ENCODE measurements around the gene NID1.

NID1 gene

DNA sequence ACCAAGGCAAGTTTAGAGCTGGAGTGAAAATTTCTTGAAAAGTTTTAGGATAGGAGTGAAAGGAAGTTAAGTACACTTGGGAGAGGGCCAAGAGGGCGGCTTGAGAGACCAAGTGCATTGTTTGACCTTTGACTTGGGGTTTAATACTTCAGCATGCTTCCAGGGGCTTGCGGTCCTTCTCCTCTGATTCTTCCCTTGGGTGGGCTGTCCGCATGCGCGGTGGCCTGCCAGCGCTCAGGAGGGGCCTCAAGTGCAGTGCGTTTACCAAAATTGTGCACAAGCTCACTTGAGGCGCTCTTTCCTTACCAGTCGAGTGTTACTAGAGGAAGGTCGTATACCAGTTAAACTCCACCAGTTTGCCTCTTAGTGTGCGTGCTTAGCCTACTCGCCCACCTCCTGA lies 106.9 kb downstream of the NID1 start:
- TF ChIP-seq, protein P1, sequence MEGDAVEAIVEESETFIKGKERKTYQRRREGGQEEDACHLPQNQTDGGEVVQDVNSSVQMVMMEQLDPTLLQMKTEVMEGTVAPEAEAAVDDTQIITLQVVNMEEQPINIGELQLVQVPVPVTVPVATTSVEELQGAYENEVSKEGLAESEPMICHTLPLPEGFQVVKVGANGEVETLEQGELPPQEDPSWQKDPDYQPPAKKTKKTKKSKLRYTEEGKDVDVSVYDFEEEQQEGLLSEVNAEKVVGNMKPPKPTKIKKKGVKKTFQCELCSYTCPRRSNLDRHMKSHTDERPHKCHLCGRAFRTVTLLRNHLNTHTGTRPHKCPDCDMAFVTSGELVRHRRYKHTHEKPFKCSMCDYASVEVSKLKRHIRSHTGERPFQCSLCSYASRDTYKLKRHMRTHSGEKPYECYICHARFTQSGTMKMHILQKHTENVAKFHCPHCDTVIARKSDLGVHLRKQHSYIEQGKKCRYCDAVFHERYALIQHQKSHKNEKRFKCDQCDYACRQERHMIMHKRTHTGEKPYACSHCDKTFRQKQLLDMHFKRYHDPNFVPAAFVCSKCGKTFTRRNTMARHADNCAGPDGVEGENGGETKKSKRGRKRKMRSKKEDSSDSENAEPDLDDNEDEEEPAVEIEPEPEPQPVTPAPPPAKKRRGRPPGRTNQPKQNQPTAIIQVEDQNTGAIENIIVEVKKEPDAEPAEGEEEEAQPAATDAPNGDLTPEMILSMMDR (IDR thresholded peaks at IDR 0.05; ENCODE audit: insufficient read depth, missing control alignments): no peak
- DNase-seq (ENCODE audit: insufficient read length, low spot score) (no peak), FAIRE-seq (no peak)

DNA sequence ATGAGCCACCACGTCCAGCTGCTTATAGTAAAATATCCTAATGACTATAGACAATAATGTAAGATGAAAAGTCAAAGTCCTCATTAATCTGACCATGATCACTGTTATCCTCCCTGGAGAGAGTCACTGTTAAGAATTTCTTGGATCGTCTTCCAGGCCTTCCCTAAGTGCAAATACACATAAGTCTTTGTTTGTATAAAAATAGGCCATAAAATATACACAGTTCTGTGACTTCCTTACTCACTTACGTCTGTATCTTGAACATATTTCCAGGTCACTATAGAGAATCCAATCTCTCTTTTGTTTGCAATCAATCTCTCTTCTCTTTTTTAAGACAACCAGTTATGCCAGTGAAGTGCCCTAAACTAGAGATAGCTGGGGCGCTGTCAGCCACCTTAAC lies 109.1 kb downstream of the NID1 start:
- TF ChIP-seq, protein P1 (IDR thresholded peaks at IDR 0.05; ENCODE audit: insufficient read depth, missing control alignments): no peak
- FAIRE-seq (no peak), DNase-seq (ENCODE audit: insufficient read length, low spot score) (no peak)

DNA sequence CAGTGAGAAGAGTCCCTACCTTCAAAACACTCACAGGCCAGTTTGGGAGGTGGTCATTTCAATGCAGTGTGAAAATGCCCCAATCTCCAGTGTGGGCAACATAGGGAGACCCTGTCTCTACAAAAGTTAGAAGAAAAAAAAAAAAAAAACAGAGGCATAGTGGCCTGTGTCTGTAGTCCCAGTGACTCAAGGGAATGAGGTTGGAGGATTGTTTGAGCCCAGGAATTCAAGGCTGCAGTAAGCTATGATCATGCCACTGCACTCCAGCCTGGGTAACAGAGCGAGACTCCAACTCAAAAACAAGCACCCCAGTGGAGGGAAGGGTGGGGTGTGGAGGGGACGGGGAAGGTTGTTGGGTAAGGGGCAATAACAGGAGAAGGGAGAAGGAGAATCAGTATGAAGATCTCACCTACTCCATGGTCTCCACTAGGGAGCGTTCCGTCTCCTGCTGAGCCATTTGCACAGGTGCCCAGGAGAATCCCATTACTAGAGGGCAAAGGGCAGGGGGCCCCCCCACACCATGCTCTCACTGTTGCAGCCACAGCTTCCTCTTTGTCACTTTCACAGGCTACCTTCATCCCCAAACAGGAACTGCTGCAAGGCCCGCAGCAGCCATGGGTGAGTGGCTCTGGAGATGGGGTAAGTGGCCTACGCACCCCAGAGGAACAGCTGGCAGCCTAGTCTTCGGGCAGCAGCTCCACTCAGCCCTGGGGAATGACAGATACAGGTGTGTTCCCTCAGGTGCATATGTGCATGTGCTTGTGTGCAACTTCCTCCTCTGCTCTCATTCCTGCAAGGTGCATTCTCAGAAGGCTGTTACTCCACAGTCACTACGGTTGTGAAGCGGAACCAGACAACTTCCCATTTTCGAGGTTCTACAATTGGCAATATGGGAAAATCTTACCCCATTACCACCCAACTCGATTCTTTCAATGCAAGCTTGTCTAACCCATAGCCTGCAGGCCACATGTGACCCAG lies 110.3 kb downstream of the NID1 start:
- FAIRE-seq: no peak

DNA sequence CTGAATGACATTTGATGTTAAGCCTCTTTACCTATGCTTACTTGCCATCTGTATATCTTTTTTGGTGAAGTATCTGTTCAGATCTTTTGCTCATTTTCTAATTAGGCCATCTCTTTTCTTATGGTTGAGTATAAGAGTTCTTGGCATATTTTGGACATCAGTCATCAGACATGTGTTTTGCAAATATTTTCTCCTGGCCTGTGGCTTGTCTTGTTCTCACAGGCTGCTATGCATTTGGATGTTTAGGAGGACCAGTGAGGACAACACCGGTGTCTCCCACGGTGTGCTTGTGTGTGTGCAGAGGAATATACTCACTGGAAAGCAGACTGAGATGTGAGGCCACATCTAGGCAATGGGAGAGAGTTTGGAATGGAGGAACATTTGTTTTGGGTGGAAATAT lies 111.1 kb downstream of the NID1 start:
- FAIRE-seq (no peak), DNase-seq (ENCODE audit: insufficient read length, low spot score) (no peak)
- TF ChIP-seq, protein P1 (IDR thresholded peaks at IDR 0.05; ENCODE audit: insufficient read depth, missing control alignments): no peak

More for the DNA sequence above, 110.3 kb downstream of the NID1 start:
- DNase-seq (ENCODE audit: insufficient read length, low spot score): no peak
- TF ChIP-seq, protein P1 (IDR thresholded peaks at IDR 0.05; ENCODE audit: insufficient read depth, missing control alignments): no peak

DNA sequence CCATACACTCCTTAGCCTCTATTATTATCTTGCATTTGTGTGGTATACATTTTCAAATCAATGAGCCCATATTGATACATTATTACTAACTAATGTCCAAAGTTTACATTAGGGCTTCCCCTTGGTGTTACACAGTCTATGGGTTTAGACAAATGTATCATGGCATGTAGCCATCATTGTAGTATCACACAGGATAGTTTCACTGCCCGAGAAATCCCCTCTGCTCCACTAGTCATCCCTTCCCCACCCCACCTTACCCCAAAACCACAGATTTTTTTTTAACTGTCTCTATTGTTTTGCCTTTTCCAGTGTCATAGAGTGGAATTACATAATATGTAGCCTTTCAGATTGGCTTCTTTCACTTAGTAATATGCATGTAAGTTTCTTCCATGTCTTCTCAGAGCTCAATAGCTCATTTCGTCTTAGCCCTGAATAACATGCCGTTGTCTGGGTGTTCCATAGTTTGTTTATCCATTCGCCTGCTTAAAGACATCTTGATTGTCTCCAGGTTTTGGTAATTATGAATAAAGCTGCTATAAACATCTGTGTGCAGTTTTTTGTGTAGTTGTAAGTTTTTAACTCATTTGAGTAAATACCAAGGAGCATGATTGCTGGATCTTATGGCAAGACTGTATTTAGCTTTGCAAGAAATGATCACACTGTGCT lies 111.8 kb downstream of the NID1 start:
- no peak for DNase-seq (ENCODE audit: insufficient read length, low spot score)
- TF ChIP-seq, protein P1 (IDR thresholded peaks at IDR 0.05; ENCODE audit: insufficient read depth, missing control alignments): no peak
- no peak for FAIRE-seq

DNA sequence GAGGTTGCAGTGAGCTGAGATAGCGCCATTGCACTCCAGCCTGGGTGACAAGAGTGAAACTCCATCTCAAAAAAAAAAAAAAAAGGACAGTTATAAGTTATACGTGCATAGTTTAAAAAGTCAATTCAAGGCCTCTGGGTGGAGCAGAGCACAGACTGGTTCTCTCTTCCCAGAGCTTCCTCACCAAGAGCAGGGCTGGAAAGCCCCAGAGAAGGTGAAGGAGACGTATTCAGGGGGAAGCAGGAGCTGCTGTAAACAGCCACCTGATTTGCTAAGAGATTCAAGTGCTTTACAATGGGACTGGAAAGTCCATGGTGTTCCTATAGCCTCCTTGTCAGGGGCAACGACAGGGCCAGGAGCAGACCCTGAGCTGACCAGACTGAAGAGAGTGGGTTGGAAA lies 113.2 kb downstream of the NID1 start:
- DNase-seq (ENCODE audit: insufficient read length, low spot score) (no peak), FAIRE-seq (no peak)
- TF ChIP-seq, protein P1 (IDR thresholded peaks at IDR 0.05; ENCODE audit: insufficient read depth, missing control alignments): no peak

Measured in D721Med (cell line).